Hematopoietic multipotent progenitor cell treated with erythropoietin and hydrocortisone succinate and interleukin-3 and kit ligand, for 15 days (in vitro differentiated cells): Measurements from ENCODE around the gene SELENOF.
"Not testable (repeated sequence)": the region's sequence is repeated elsewhere in the genome, so short reads cannot be mapped to it uniquely, and the experiment has no call there.

Source experiments
- DNase-seq: peaks from one replicate; pipeline ENCODE4 v3.0.0-alpha.2; 2015; ENCODE audit warnings: low spot score

Gene SELENOF

GRCh38 chr1:86858524-86859261 is 55.2 kb downstream of the SELENOF start:
- DNase-seq = no peak

- DNase-seq = no peak
Measured at GRCh38 chr1:86856196-86856595, 57.7 kb downstream of the SELENOF start.

- DNase-seq = no peak
Measured at GRCh38 chr1:86854352-86854751, 59.6 kb downstream of the SELENOF start.

- DNase-seq = no peak
Measured at GRCh38 chr1:86852782-86853408, 61.0 kb downstream of the SELENOF start.

GRCh38 chr1:86852289-86852688 is 61.6 kb downstream of the SELENOF start:
- no peak for DNase-seq

GRCh38 chr1:86849756-86850155 is 64.2 kb downstream of the SELENOF start:
- no peak for DNase-seq

- DNase-seq = no peak
Measured at GRCh38 chr1:86848654-86849053, 65.3 kb downstream of the SELENOF start.

GRCh38 chr1:86846164-86846647 is 67.7 kb downstream of the SELENOF start:
- DNase-seq = no peak

- no peak for DNase-seq
Measured at GRCh38 chr1:86845514-86845913, 68.4 kb downstream of the SELENOF start.

- DNase-seq = no peak
Measured at GRCh38 chr1:86841116-86841515, 72.8 kb downstream of the SELENOF start.

- peak; percentile 75 for DNase-seq
Measured at GRCh38 chr1:86833461-86834215, 80.3 kb downstream of the SELENOF start.

- no peak for DNase-seq
Measured at GRCh38 chr1:86832433-86832832, 81.5 kb downstream of the SELENOF start.

GRCh38 chr1:86829321-86829720 is 84.6 kb downstream of the SELENOF start:
- DNase-seq = no peak

GRCh38 chr1:86828024-86828423 is 85.9 kb downstream of the SELENOF start:
- DNase-seq = no peak

GRCh38 chr1:86826856-86827255 is 87.1 kb downstream of the SELENOF start:
- no peak for DNase-seq

- no peak for DNase-seq
Measured at GRCh38 chr1:86825319-86825718, 88.6 kb downstream of the SELENOF start.

GRCh38 chr1:86823821-86824500 is 90.0 kb downstream of the SELENOF start:
- no peak for DNase-seq

GRCh38 chr1:86823386-86823785 is 90.5 kb downstream of the SELENOF start:
- DNase-seq = no peak

GRCh38 chr1:86822459-86822858 is 91.5 kb downstream of the SELENOF start:
- DNase-seq = no peak

- DNase-seq = no peak
Measured at GRCh38 chr1:86821956-86822355, 92.0 kb downstream of the SELENOF start.

- not testable (repeated sequence) for DNase-seq
Measured at GRCh38 chr1:86819970-86820369, 94.0 kb downstream of the SELENOF start.

GRCh38 chr1:86817246-86817826 is 96.6 kb downstream of the SELENOF start:
- not testable (repeated sequence) for DNase-seq
